Thoracic aorta (tissue), 2 donors: Measurements from ENCODE around the gene BPIFA3. TPM values are rescaled to one million over a fixed set of nuclear protein-coding genes. Genes with fewer than 3 reads are reported as not detected.

Experiments
- ATAC-seq: fragments of 150-250 bp; one replicate; pipeline ENCODE4 v1.8.0; 2017; ENCODE audit warnings: low read depth; ENCODE audit not compliant: insufficient number of reproducible peaks, low FRiP score
- DNase-seq: peaks from one replicate; pipeline ENCODE4 v3.0.0-alpha.2; 2020; ENCODE audit warnings: low spot score
- H3K27ac ChIP-seq, 2 donors: fragments of 200-600 bp; sonication (generic); 1 replicate in 1 of 2; 2 replicates in 1 of 2; pipeline ENCODE4 v1.5.1; 2016; ENCODE audit warnings: mild to moderate bottlenecking in 2 of 2, moderate library complexity in 2 of 2
- H3K27me3 ChIP-seq: fragments of 200-600 bp; sonication (generic); replicated peaks from 2 replicates; pipeline ENCODE4 v1.6.0; 2016; ENCODE audit warnings: mild to moderate bottlenecking; ENCODE audit not compliant: insufficient read depth
- H3K36me3 ChIP-seq: fragments of 200-600 bp; sonication (generic); one replicate; pipeline ENCODE4 v1.5.1; 2016
- H3K4me1 ChIP-seq, 2 donors: fragments of 200-600 bp; sonication (generic); 1 replicate in 1 of 2; 2 replicates in 1 of 2; pipeline versions ENCODE4 v1.5.1 to v1.6.0; 2016; ENCODE audit warnings: low read depth in 2 of 2, mild to moderate bottlenecking in 1 of 2; ENCODE audit not compliant: control insufficient read depth in 1 of 2
- H3K4me3 ChIP-seq: fragments of 200-600 bp; sonication (generic); 2 replicates; pipeline ENCODE4 v1.5.1; 2016; ENCODE audit warnings: mild to moderate bottlenecking
- H3K9me3 ChIP-seq: fragments of 200-600 bp; sonication (generic); 2 replicates; pipeline ENCODE4 v1.5.1; 2016
- CTCF ChIP-seq: fragments of 200-600 bp; sonication (generic); IDR thresholded peaks from one replicate; pipeline ENCODE4 v1.5.1; 2019; ENCODE audit warnings: antibody characterized with exemption
- total RNA-seq, 2 donors: library from RNA; depleted of rRNA; stranded (reverse); fragments of >200 nt; gene quantifications; one replicate each; pipeline versions ENCODE4 v1.1.0 to v1.2.3, GENCODE V29; 2016

BPIFA3 gene
- total RNA-seq, 2 donors from 2014 or later = not detected

- H3K9me3 ChIP-seq = no peaks in the 10 kb centered on the region
- ATAC-seq (no peak), DNase-seq (no peak)
- H3K27ac ChIP-seq = no peak overlapping the region
- no peaks in the 10 kb centered on the region for H3K36me3 ChIP-seq
- H3K27me3 ChIP-seq = no peaks in the 10 kb centered on the region
- TF ChIP-seq CTCF = no peak
- no peak overlapping the region for H3K4me3 ChIP-seq
- H3K4me1 ChIP-seq = no peaks in the 10 kb centered on the region
Observed at GRCh38 chr20:33246077-33246476, 28.9 kb downstream of the BPIFA3 start.

DNA sequence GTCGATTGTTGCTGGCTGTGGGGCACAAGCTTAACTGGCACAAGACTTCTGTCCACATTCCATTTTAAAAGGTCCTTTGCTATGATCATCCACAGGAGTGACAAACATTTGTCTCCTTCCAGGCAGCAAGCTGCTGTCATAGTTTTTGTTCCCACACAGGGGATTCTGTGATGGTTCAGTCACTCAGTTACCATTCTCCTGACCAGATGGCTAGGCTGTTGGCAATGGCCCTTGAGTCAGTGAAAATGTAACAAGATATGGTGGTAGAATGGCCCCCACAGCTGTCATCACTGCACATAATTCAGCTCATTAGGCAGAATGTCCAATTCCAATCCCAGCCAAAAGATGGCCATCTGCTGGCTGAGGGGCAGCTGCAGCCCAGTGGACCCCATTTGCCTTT is 32.3 kb downstream of the BPIFA3 start:
- H3K36me3 ChIP-seq = no peaks in the 10 kb centered on the region
- DNase-seq (no peak), ATAC-seq (no peak)
- H3K9me3 ChIP-seq = no peaks in the 10 kb centered on the region
- H3K4me1 ChIP-seq = no peaks in the 10 kb centered on the region
- H3K4me3 ChIP-seq = no peak overlapping the region
- TF ChIP-seq CTCF = no peak
- H3K27ac ChIP-seq = no peak overlapping the region
- H3K27me3 ChIP-seq = no peaks in the 10 kb centered on the region

- ATAC-seq = no peak
- no peak for DNase-seq
- Histone ChIP-seq H3K36me3 (no peaks in the 10 kb centered on the region), H3K4me1 (no peaks in the 10 kb centered on the region), H3K27me3 (no peaks in the 10 kb centered on the region), H3K27ac (no peak overlapping the region), H3K4me3 (no peak overlapping the region), H3K9me3 (no peaks in the 10 kb centered on the region)
- no peak for TF ChIP-seq CTCF
Observed at GRCh38 chr20:33250666-33251065, 33.5 kb downstream of the BPIFA3 start.

DNA sequence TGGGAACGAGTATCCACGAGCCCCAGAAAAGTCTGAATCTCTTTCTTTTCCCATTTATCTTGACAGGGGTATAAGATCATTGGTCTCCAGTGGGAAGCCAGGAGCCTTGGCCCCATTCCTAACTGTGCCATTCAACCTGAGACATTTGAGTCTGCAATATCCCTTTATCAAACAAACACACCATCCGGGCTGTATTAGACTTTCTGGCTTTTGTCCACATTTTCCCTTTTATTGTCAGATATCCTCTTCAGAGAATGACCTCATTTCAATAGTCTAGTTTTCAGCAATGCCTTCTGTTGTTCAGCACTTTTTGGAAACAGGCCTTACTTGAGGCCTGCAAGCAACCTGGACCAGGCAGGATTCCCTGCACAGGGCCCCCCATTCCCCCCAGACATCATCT is 34.3 kb downstream of the BPIFA3 start:
- no peak for DNase-seq
- H3K9me3 ChIP-seq = no peaks in the 10 kb centered on the region
- H3K36me3 ChIP-seq = no peaks in the 10 kb centered on the region
- no peaks in the 10 kb centered on the region for H3K27me3 ChIP-seq
- no peak for ATAC-seq
- TF ChIP-seq CTCF = no peak
- no peaks in the 10 kb centered on the region for H3K4me1 ChIP-seq
- no peak overlapping the region for H3K27ac ChIP-seq
- H3K4me3 ChIP-seq = no peak overlapping the region

DNA sequence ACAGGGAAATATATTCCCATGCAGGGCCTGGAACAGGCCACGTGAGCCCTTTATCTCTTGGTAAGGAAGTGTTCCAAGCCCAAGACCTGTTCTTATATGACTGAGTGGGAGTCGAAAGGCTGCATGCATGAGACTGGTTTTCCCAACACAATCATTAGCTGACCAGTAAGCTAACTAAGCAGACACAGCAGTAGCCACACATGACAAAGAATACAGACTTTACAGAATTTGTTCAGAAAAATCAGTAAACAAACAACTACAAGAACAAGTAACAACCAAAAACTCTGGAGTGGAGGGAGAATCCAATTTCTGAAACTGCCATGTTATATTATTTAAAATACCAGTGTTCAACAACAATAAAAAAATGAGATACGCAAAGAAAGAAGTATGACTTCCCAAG is 35.3 kb downstream of the BPIFA3 start:
- Histone ChIP-seq H3K4me1 (no peaks in the 10 kb centered on the region), H3K9me3 (no peaks in the 10 kb centered on the region), H3K27ac (no peak overlapping the region), H3K4me3 (no peak overlapping the region), H3K27me3 (no peaks in the 10 kb centered on the region), H3K36me3 (no peaks in the 10 kb centered on the region)
- ATAC-seq (no peak), DNase-seq (no peak)
- no peak for TF ChIP-seq CTCF
